MM.1S (cell line): ENCODE measurements around the gene GART.

Source experiments
- DNase-seq: peaks from one replicate; pipeline ENCODE4 v3.0.0-alpha.2; 2015
- H2AFZ ChIP-seq: fragments of 300-600 bp; sonication (generic); 2 replicates; pipeline ENCODE4 v1.6.0; 2016; ENCODE audit warnings: antibody characterized with exemption, low read length
- H3F3A ChIP-seq: fragments of 300-600 bp; sonication (generic); 2 replicates; pipeline ENCODE4 v1.6.1; 2016; ENCODE audit warnings: mild to moderate bottlenecking, antibody characterized with exemption, low read length, moderate library complexity, mixed read lengths; ENCODE audit not compliant: insufficient read depth
- H3K27ac ChIP-seq: fragments of 300-600 bp; sonication (generic); 2 replicates; pipeline ENCODE4 v1.5.1; 2016; ENCODE audit warnings: mild to moderate bottlenecking, low read length
- H3K27me3 ChIP-seq: fragments of 300-600 bp; sonication (generic); replicated peaks from 2 replicates; pipeline ENCODE4 v1.6.0; 2016; ENCODE audit warnings: low read length; ENCODE audit not compliant: insufficient read depth
- H3K36me3 ChIP-seq: fragments of 300-600 bp; sonication (generic); replicated peaks from 2 replicates; pipeline ENCODE4 v1.6.1; 2016; ENCODE audit warnings: mild to moderate bottlenecking, low read length, mixed read lengths; ENCODE audit not compliant: insufficient read depth
- H3K4me1 ChIP-seq: fragments of 300-600 bp; sonication (generic); 2 replicates; pipeline ENCODE4 v1.6.1; 2016; ENCODE audit warnings: low read length, mixed read lengths
- H3K4me2 ChIP-seq: fragments of 300-600 bp; sonication (generic); 2 replicates; pipeline ENCODE4 v1.6.0; 2016; ENCODE audit warnings: low read depth, low read length
- H3K4me3 ChIP-seq: fragments of 300-600 bp; sonication (generic); 2 replicates; pipeline ENCODE4 v1.5.1; 2016; ENCODE audit warnings: low read length, mixed read lengths
- H3K79me2 ChIP-seq: fragments of 300-600 bp; sonication (generic); 2 replicates; pipeline ENCODE4 v1.6.1; 2016; ENCODE audit warnings: mixed run types, low read length, mixed read lengths
- H3K9ac ChIP-seq: fragments of 300-600 bp; sonication (generic); 2 replicates; pipeline ENCODE4 v1.6.1; 2016; ENCODE audit warnings: low read length, mixed read lengths
- H3K9me2 ChIP-seq: fragments of 300-600 bp; sonication (generic); replicated peaks from 2 replicates; pipeline ENCODE4 v1.6.1; 2016; ENCODE audit warnings: mild to moderate bottlenecking, low read length, mixed read lengths; ENCODE audit not compliant: insufficient read depth
- H3K9me3 ChIP-seq: fragments of 300-600 bp; sonication (generic); replicated peaks from 2 replicates; pipeline ENCODE4 v1.6.1; 2016; ENCODE audit warnings: mild to moderate bottlenecking, low read length, mixed read lengths; ENCODE audit not compliant: insufficient read depth
- H4K20me1 ChIP-seq: fragments of 300-600 bp; sonication (generic); 2 replicates; pipeline ENCODE4 v1.6.1; 2016; ENCODE audit warnings: mild to moderate bottlenecking, low read length, moderate library complexity, mixed read lengths; ENCODE audit not compliant: insufficient read depth
- CTCF ChIP-seq: fragments of 300-600 bp; sonication (generic); IDR thresholded peaks from 2 replicates; pipeline ENCODE4 v1.5.1; 2016; ENCODE audit warnings: antibody characterized with exemption, low read length, mixed read lengths
- EZH2 ChIP-seq: fragments of 300-600 bp; sonication (generic); optimal IDR thresholded peaks from 2 replicates; pipeline ENCODE3; 2017; ENCODE audit warnings: low read depth, mild to moderate bottlenecking, antibody characterized with exemption, low read length, mixed read lengths
- EZH2phosphoT487 ChIP-seq: fragments of 300-600 bp; sonication (generic); IDR thresholded peaks from 2 replicates; pipeline ENCODE4 v1.6.1; 2018; ENCODE audit warnings: antibody characterized with exemption, low read length

Gene GART

GRCh38 chr21:33518899-33519298 lies 23.0 kb downstream of the GART start:
- Histone ChIP-seq H3F3A (peaks cover 3% of the 10 kb centered on the region; the same call in 1 of the 2 replicates), H3K4me1 (peaks cover 8% of the 10 kb centered on the region; the same call in 1 of the 2 replicates), H3K9ac (no peak overlapping the region), H4K20me1 (no peaks in the 10 kb centered on the region), H3K9me2 (no peaks in the 10 kb centered on the region), H3K9me3 (no peaks in the 10 kb centered on the region), H3K79me2 (no peaks in the 10 kb centered on the region), H3K36me3 (peaks cover 20% of the 10 kb centered on the region; the same call in 1 of the 2 replicates), H3K4me2 (no peak overlapping the region), H3K4me3 (no peak overlapping the region), H3K27me3 (no peaks in the 10 kb centered on the region), H2AFZ (no peak overlapping the region), H3K27ac (no peak overlapping the region)
- DNase-seq = no peak
- TF ChIP-seq EZH2phosphoT487 (no peak), CTCF (no peak), EZH2 (no peak)

DNA sequence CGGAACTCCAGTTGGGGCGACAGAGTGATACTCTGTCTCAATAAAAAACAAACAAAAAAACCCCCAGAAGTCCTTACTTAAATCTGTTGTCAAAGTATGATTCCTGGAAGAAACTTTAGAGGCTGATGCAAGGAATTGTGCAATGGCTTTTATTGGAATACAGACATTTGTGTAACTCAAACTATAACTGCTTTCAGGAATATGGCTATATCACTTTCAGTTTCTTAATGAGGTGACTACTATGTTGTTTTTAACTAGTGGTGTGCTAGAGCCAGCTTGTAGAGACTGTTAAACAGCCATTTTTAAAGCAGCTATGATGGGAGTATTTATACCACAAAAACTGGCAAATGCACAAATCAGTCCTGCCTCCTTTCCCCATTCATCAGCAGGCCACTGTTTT lies 27.7 kb downstream of the GART start:
- H3K36me3 ChIP-seq = peaks cover 25% of the 10 kb centered on the region; the same call in 1 of the 2 replicates
- no peak overlapping the region for H2AFZ ChIP-seq
- no peaks in the 10 kb centered on the region for H4K20me1 ChIP-seq
- TF ChIP-seq EZH2 (no peak), EZH2phosphoT487 (no peak), CTCF (no peak)
- H3K27ac ChIP-seq = no peak overlapping the region
- no peak overlapping the region for H3K4me3 ChIP-seq
- H3K4me2 ChIP-seq = no peak overlapping the region
- peaks cover 8% of the 10 kb centered on the region; the same call in 1 of the 2 replicates for H3K4me1 ChIP-seq
- H3F3A ChIP-seq = no peaks in the 10 kb centered on the region
- H3K9me2 ChIP-seq = no peaks in the 10 kb centered on the region
- DNase-seq = no peak
- no peaks in the 10 kb centered on the region for H3K79me2 ChIP-seq
- no peaks in the 10 kb centered on the region for H3K27me3 ChIP-seq
- no peak overlapping the region for H3K9ac ChIP-seq
- H3K9me3 ChIP-seq = no peaks in the 10 kb centered on the region

GRCh38 chr21:33512481-33512880 lies 29.4 kb downstream of the GART start:
- no peaks in the 10 kb centered on the region for H3K9me3 ChIP-seq
- no peaks in the 10 kb centered on the region for H3F3A ChIP-seq
- no peak overlapping the region for H3K9ac ChIP-seq
- H4K20me1 ChIP-seq = no peaks in the 10 kb centered on the region
- H3K79me2 ChIP-seq = no peaks in the 10 kb centered on the region
- peaks cover 22% of the 10 kb centered on the region; the same call in 1 of the 2 replicates for H3K36me3 ChIP-seq
- peaks cover 8% of the 10 kb centered on the region; the same call in 1 of the 2 replicates for H3K4me1 ChIP-seq
- no peak overlapping the region for H3K4me2 ChIP-seq
- no peak overlapping the region for H3K27ac ChIP-seq
- H3K4me3 ChIP-seq = no peak overlapping the region
- no peaks in the 10 kb centered on the region for H3K27me3 ChIP-seq
- TF ChIP-seq EZH2phosphoT487 (no peak), EZH2 (no peak), CTCF (no peak)
- H3K9me2 ChIP-seq = no peaks in the 10 kb centered on the region
- no peak overlapping the region for H2AFZ ChIP-seq
- DNase-seq = no peak
